ENCODE results near the gene TEAD1.

Gene TEAD1

DNA sequence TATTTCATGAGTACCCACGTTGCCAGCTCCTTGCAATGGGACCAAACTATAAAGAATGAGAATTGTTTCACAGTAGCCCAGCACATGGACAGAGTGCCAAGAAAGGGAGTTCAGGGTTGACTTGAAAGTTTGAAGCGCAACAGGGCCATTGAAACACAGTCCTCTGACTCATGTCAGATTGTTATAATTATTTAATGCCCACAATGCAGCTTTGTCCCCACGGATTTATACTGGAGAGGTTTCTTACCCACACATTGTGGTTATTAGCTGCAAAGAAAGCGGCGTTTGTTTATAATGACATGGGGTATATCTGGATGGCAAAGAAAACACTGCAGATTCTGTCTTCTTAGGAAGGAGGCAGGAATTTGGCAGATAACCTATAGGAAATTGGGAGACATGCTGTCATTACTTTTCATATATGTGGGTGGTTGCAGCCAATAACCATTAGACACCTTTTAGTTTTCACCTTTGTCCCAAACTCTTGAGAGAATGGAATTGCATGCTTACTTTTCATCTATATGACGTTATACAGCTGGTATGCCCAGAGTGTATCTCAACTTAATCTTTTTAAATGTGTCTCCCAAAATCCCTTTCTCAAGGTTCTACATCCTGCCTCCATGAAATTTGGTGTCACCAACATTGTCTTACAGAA, 143.6 kb downstream of the TEAD1 start:
- DNase-seq: no peak

DNA sequence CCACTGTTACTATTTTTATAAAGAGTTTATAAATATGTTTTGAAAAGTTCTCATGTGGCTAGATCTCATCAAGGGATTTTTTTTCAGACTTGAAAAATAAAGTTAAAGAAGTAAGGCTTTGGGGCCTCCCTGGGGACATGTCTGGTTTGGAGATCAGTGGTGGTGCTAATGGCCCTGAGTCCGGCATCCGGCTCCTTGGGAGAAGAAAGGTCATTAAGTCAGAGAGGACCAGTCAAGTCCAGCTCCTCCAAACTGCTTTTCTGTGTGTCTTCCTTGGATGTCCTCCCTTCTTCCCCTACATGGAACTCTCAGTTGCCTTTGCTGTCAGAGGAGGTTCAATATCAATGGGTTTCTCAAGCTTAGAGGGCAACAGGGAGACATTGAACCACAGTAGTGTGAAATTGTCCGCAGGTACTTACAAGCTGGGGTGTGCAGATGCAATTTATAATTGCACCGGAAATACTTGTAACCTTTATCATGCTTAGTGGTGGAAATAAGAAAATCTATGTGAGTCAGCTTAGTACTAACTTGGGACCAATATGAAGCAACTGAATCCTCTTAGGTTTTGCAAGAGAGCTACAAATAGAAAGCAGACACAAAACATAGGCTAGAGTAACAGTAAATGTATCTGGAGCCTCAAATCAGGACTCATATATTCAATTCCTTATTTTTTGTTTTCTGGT, 144.3 kb downstream of the TEAD1 start:
- DNase-seq: no peak

DNA sequence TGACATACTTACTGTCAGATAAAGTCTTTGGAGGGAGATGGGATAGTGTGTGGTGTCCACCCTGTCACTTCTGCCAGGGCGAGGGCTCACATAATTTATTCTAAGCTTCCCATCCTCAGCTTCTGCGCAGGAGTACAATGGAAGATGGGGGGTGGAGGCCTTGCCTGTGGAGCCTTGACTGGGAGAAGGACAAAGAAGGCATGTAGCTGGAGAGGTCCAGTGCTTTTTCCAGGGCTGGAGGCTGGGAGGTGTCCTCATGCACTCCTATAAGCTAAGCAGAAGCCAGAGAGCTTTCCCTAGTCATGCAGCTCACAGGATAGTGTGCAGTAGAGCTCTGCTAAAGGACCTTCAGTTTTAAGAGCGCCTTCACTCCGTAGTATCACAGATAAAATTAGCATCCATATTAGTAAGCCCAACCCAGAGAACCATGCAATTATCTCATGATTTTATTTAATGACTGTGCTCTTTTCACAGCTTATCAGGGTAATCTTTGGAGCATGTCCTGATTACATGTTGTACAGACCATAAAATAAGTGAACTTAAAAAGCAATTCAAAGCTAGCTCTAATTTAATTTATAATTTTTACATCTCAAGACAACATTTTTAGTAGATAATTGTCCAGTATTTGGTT, 148.3 kb downstream of the TEAD1 start:
- no peak for DNase-seq

DNA sequence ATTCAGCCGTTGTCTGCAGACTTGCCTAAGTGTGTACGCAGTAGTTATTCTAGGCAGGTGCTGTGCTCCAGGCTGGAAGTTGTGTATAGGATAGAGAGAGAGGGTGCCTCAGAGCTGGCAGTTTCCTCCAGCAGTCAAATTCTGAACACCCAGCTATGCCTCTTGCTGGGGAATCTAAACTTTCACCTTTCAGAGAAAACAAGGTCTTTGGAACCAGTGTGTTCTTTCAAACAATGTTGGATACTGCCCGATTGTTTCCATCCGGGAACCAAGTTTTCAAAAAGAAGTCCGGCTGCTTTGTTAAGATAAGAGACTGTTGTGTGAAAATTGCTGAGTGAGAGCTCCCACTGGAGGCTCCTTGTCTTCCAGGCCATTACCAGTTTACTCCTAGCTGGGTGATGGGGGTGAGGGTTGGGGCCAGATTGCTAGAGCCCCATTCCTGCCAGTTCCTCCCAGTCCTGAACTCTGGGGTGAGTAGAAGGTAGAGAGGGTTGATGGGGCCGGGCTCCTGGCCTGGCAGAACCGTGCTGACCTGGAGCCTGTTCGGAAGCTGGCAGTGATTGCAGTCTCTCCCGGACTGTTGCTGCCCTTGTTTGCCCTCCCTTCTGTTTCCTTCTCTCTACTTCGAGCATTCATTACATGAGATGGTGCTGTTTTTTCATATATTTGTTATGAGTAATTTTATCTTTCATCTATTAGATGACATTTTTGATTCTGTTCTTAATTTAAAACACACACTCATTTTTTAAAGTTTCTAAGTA, 150.2 kb downstream of the TEAD1 start:
- no peak for DNase-seq

DNA sequence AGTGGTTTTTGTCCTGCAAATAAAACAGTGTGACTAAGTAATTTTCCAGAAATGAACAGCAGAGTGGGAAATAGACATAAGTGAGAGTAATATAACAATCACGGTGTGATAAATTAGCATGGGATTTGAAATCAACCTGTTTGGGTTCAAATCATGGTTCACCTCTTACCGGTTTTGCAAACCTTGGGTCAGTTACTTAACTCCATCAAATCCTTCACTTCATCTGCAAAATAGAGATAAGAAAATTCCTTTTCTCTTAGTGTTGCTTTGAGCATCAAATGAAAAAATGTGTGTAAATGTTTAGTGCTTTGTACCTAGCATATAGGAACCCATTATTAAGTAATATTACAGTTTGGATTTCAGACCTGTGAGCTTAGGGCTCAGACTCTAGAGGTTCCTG, 152.2 kb downstream of the TEAD1 start:
- no peak for DNase-seq

DNA sequence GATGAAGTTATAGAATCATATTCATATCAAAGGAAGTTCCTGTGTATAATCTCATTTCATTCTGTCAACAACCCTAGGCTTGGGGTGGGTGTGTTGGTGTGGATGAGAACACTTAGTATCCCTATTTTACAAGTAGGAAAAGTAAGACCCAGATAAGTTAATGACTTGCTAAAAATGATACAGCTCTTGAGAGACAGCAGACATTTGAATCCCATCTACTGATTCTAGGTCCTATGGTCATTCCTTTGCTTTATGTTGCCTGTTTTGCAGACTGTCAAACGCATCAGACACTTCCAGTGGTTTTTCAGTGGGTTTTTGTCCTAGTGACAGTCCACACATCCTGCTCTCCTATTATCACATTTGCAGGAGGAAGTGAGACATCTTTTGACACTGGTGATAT, 153.1 kb downstream of the TEAD1 start:
- DNase-seq: no peak

DNA sequence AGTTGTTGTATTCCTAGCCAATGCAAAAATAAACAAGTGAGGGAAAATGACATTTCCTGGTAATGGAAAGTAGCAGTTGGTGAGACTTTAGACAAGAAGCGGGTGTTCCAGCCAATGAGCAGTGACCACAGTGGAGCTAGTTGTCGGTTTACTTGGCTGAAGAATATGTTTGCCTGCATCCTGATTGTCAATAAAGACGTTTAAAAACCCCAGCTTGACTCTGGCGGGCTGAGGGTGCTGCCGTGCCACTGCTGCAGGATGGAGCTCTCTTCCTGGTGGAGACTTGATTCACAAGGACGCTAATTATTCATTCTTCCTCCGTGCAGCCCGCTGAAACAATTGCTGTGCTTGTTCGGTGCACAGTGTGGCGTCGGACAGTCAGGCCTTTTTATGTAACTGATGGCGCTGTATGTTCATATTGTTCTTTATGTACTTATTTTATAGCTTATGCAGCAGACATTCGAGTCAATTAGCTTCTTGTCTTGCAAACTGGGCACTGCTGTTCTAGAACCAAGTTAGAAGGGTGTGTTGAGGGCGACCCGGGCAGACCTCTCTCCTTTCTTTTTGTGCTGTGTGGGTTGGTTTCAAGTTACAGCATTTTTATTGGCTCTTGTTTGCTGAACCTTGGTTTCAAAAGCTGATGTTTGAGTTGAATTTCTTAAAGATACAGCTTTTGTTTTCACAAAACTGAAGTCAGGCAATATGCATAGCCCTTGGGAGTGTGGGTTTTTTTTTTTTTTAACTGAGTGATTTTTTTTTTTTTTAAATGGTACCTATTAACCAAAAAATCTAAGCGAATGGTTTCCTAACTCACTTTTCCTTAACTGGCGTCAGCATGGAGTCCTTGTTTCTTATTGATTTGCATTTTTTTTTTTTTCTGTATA, 153.9 kb downstream of the TEAD1 start:
- DNase-seq: no peak

DNA sequence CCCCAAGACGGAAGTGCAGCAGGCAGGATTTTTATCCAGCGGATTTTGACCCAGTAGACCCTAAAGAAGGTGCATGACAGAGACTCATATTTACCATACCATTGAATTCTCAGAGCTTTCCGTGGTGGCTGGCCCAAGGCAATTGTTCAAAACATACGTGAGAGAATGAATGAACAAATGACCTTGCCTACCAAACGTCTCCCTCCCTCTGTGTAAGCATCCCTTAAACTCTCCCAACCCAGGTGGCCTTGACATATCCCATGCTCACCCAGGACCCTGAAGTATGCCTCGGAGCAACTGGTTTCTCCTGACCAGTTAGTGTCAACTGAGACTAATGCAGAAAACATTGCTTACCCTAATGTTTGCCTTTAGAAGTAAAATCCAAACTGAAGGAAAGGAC, 154.9 kb downstream of the TEAD1 start:
- no peak for DNase-seq

DNA sequence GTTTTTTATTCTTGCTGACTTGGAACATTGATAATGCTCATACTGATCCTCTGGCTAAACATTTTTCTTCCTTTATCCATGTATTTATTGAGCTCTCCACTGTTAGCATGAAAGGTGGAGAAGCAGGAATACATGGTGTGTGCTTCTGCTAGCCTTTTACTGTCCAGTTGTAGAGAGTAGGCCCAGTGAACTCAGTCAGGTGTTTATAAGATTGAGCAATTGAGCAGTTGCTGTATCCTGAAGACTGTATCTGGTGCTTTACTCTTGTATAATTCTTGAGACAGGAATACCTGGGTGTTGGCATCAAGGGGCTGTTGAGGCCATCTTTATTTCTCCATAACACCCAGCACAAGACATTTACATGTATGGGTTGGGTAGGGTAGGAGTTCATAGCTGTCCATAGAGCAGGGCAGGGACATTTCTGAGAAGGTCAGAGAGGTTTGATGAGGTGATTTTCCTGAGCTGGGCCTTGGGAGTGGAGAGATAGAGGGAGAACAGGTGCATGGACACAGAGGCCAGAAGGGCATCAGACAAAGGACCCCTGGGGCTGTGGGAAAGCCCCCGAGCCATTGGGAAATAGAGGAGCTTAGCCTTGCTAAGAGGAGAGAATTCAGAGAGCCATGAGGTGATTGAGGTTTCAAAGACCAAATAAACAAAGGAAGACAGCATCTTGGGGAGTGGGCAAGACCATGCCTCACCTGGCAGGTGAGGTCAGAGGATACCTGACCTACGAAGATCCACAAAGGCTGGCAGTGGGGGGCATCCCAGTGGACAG, 155.5 kb downstream of the TEAD1 start:
- no peak for DNase-seq

DNA sequence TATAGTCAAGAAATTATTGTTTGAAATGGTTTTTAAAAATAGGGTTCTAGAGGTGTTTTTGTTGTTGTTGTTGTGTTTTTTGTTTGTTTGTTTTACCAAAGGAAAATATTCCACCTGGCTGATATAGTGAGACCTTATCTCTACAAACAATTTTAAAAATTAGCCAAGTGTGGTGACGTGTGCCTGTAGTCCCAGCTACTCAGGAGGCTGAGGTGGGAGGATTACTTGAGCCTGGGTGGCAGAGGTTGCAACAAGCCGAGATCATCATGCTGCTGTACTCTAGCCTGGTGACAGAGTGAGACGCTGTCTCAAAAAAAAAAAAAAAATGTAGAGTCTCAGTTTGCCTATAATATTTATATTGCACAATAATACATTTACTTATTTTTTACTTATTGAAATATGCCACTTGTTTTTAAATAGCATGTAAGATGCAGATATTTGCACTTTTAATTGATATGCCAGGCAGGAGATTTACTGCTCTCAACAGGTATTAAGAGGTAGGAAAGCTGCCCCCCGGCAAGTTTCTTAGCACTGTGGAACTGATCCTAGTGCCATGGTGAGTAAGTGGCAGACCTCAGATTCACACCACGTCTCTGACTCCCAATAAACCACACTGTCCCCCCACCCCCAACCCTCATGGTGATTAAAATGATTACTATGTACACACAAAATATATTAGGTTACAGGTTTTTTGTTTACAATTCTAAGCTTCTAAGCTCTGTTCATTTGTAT, 157.4 kb downstream of the TEAD1 start:
- DNase-seq: no peak

DNA sequence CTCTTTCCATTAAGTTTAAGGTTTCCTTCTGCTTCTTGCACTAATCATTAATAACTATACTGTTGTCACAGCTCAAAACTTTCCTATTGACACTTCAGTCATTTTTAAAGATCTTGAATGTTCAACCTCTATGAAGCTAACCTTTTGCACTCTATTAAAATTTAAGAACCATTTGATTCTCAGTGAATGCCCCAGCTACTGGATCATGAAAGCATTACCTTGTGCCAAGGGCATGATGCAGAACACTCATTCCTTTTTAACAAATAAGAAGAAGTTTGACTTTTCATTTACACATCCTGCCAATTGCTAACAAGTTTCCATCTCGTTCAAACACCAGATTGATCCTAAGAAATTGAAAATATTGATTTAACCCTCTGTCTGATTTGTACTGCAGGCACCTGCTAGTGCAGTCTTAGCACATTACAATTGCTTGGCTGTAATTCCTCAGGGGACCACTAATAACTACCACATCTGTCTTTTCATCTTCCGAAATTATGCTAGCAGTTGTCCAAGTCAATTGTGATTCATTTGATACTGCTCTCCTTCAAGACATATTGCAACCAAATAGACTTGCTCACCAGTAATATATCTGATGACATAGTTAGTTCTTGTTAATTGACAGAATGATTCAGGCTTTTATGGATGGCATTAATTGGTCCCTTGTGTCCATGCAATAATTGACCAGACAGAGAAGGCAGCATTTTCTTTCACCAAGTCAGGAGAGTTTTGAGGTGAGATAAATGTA, 158.4 kb downstream of the TEAD1 start:
- DNase-seq: no peak

DNA sequence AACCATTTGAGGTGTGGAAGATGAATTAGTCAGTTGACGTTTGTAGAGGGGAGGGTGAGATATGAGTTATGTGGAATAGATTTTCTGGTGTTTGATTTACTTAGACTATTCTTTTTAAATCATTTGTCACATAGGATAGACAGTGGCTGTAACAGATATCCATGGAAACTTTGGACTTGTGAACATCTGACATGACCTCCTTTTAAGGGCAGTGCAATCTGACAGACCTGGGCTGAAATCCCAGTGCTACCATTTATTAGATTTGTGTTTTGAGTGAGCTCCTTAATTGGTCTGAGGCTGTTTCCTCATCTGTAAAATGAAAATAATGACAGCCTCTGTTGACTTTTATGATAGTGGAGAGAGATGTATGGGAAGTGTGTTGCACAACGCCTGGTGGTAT, 159.9 kb downstream of the TEAD1 start:
- no peak for DNase-seq

DNA sequence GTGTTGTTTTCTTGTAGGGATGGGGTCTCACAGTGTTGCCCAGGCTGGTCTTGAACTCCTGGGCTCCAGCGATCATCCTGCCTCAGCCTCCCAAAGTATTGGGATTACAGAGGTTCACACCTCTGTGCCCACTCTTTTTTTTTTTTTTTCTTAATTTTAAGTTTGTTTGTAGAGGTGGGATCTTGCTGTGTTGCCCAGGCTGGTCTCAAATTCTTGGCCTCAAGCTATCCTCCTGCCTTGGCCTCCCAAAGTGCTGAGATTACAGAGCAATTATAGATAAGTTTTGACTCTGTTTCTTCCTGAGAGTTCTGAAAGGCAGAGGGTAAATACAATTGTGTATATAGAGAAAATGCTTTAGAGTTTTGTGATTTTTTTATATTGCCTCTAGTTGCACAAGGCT, 160.4 kb downstream of the TEAD1 start:
- no peak for DNase-seq

DNA sequence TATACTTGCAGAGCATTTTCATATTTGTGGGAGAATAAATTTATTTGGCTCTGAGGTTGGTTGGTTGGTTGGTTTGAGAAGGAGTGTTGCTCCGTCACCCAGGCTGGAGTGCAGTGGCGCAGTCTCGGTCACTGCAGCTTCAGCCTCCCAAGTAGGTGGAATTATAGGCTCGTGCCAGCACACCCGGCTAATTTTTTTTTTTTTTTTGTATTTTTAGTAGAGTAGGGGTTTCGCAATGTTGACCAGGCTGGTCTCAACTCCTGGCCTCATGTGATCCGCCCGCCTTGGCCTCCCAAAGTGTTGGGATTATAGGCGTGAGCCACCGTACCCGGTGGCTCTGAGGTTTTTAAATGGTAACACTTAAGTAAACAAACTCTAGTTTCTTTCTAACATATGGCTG, 161.1 kb downstream of the TEAD1 start:
- no peak for DNase-seq

DNA sequence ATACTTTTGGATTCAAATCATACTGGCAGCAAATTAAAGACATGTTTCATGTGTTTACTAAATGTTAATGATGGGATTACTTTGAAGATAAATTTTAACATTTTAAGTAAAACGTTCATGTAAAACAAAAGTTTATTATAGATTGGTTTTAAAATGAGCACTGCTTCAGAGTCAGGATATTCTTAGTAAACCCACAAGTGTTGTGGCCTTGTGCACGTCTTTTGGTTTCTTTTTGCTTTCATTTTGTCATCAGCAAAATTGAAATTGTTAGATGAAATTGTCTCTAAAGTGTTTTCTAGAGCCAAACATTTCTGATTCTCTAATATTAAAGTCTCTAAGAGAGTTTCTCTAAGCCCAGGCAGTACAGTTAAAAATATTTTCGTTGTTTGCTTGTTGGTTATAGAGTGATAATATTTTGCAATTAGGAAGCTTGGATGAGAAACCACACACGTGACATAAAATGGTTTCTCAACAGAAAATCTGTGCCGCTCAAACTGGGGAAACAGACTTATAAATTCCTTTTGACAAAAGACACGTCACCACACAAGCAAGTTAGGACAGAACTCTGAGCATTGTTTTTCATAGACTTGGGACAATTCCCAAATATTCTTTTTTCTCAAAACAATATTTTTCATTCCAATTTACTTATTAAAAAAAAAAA, 164.4 kb downstream of the TEAD1 start:
- no peak for DNase-seq

DNA sequence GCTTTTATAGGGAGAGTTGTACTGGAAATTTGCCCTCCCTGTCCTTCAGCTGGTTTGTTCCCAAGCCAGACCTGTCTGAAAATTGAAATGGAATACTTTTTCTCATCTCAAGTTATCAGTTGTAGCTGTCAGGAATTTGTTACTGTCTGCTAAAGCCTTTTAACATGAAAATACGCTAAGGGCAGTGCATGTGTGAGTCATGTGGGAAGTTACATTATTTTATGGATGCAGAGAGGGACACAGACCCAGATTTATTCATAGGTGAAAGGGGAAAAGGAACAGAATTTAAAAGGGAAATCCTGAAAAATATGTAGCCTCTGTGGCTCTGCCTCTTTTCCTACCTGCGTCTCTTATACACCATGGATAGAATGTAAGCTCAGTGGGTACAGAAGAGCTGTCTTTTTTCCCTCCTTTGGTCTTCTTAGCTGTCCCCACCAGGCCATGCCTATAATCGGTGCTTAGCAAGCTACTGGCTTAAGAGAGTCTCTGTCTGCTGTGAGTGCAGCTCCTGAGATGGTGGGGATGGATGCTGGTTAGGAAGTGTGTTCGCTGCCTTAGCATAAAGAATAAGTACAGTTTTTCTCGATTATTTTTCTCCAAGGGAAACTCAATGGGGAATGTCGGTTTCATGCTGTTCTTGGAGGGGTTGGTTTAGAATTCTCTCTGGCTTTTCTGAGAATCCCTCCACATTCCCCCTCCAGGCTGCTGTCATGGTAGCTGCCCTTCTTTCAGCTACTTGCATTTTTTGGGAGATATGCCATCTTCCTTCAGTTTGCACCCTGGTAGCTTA, 166.8 kb downstream of the TEAD1 start:
- no peak for DNase-seq

DNA sequence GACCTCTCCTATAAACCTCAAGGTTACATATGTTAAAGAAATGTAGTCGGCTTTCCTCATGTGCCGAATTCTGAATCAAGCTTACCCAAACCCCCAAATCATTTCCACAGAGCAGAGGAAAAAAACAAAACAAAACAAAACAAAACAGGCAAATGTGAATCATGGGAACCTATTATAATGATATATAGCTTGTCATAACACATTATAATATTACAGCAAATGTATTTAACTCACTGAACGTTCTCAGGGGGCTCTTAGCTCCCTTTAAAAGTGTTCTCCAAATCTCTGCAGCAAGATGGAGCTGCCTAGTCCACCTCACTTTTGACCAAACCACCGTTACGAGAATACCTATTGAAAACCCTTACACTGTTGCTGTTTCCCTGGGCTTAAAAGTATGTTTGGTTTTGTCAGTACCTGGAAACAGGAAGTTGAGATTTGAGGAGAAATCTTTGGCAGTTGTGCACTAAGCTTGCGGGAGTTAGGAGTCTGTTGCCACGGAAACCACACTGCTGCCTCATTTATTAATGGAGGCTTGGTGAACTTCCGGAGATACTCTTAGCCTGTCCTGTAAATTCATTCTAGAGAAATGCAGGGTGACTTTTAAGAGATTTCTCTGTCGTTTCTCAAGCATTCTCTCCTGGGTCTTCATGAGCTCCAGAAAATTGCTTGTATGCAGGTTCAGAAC, 167.9 kb downstream of the TEAD1 start:
- no peak for DNase-seq

DNA sequence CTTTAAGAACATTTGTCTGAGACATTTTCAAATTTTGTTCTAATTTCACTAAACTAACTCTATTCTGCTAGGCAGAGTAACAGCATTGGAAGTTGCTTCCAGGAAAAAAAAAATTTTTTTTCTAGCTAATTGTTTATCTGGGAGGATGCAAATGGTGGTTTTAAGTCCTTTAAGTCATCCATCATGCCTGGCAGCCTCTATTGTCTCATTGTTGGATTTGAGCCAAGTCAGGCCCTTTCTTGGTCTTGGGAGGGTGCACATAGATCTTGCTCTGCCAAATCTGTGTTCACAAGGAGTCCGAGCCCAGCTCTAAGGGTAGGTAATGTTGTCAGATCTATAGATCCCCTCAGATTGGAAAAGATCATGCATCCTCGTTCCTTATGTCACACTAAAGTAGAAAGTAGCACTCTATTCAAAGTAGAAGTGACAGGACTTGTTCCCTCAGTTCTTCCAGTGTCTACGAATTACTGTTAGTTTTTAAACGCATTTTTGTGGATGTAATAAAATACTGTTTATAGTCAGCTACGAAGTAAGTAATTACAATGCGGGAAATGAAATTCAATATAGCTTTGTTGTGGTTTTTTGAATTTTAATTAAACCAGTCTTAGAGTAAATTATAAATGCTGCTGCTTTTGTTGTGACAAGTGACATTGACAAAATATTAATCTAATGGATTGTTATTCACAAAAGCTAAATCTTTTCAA, 168.9 kb downstream of the TEAD1 start:
- no peak for DNase-seq

Measured in CD4-positive, alpha-beta T cell treated with Interleukin-17A for 1 hour (primary cell).